H1 (cell line): Measurements from ENCODE around the gene CACNA2D3. TPM values are rescaled to one million over a fixed set of nuclear protein-coding genes. Genes with fewer than 3 reads are reported as not detected.

Source experiments
- CTCF ChIA-PET: fragments of 300-600 bp; sonication (Branson Sonifier 250); formaldehyde crosslinking; loops from one replicate; lab custom pipeline; 2021; ENCODE audit not compliant: partially characterized antibody; lab: Charles Lee
- POLR2A ChIA-PET: fragments of 300-600 bp; sonication (Branson Sonifier 250); formaldehyde crosslinking; loops from one replicate; lab custom pipeline; 2021; ENCODE audit warnings: inconsistent platforms; ENCODE audit not compliant: partially characterized antibody; lab: Charles Lee
- DNase-seq, 2 experiments: peaks; one replicate each; pipeline versions ENCODE4 v3.0.0 to v3.0.0-alpha.2; 2010 to 2022; ENCODE audit warnings: low spot score in 2 of 2, low read depth in 1 of 2, mixed read lengths in 1 of 2
- FAIRE-seq: peaks from 2 replicates; lab custom pipeline; 2011; peaks lifted over from hg19 to GRCh38; lab: Jason Lieb, UNC
- H2AFZ ChIP-seq: 2 replicates; pipeline ENCODE4 v1.8.1; 2012; ENCODE audit warnings: low read length, inconsistent platforms
- H2AK5ac ChIP-seq: 2 replicates; pipeline ENCODE4 v1.6.1; 2013; ENCODE audit warnings: low read depth, low read length
- H2BK120ac ChIP-seq: replicated peaks from 2 replicates; pipeline ENCODE3; 2013; ENCODE audit warnings: low read depth, low read length, inconsistent platforms
- H2BK12ac ChIP-seq: 2 replicates; pipeline ENCODE4 v1.6.1; 2013; ENCODE audit warnings: low read depth, low read length
- H2BK15ac ChIP-seq: 2 replicates; pipeline ENCODE4 v1.6.1; 2013; ENCODE audit warnings: low read length
- H2BK20ac ChIP-seq: 2 replicates; pipeline ENCODE4 v1.6.1; 2013; ENCODE audit warnings: low read length
- H2BK5ac ChIP-seq: 2 replicates; pipeline ENCODE4 v1.6.1; 2013; ENCODE audit warnings: low read depth, low read length
- H3K14ac ChIP-seq: 2 replicates; pipeline ENCODE4 v1.6.1; 2013; ENCODE audit warnings: inconsistent platforms; ENCODE audit not compliant: insufficient read length
- H3K18ac ChIP-seq: 2 replicates; pipeline ENCODE4 v1.6.1; 2013; ENCODE audit warnings: low read length; ENCODE audit errors: extremely low read depth
- H3K23ac ChIP-seq: 2 replicates; pipeline ENCODE4 v1.6.1; 2013; ENCODE audit warnings: inconsistent platforms; ENCODE audit not compliant: insufficient read length
- H3K23me2 ChIP-seq: 2 replicates; pipeline ENCODE4 v1.6.1; 2013; ENCODE audit warnings: low read depth, low read length
- H3K27ac ChIP-seq: 2 replicates; pipeline ENCODE4 v1.6.1; 2011; ENCODE audit warnings: low read depth, low read length, inconsistent platforms
- H3K27me3 ChIP-seq, 4 experiments: replicated peaks in 1 of 4; 1 replicate in 1 of 4; 2 replicates in 3 of 4; pipeline versions ENCODE4 v1.6.1 to v1.8.1; 2011 to 2013; ENCODE audit warnings: low read length in 3 of 4, mild to moderate bottlenecking in 3 of 4, inconsistent platforms in 2 of 4, mixed read lengths in 2 of 4, moderate library complexity in 1 of 4; ENCODE audit not compliant: control insufficient read depth in 3 of 4, insufficient read depth in 3 of 4; ENCODE audit errors: extremely low read depth in 1 of 4
- H3K36me3 ChIP-seq, 4 experiments: 2 replicates each; pipeline versions ENCODE4 v1.6.1 to v1.8.1; 2011 to 2013; ENCODE audit warnings: mild to moderate bottlenecking in 4 of 4, low read length in 3 of 4, moderate library complexity in 2 of 4, control low read depth in 1 of 4, inconsistent platforms in 1 of 4; ENCODE audit not compliant: insufficient read depth in 4 of 4, control insufficient read depth in 2 of 4
- H3K4ac ChIP-seq: replicated peaks from 2 replicates; pipeline ENCODE3; 2013; ENCODE audit warnings: low read length, low read depth, mixed read lengths, inconsistent platforms; ENCODE audit not compliant: insufficient read length
- H3K4me1 ChIP-seq, 4 experiments: replicated peaks in 1 of 4; 1 replicate in 1 of 4; 2 replicates in 3 of 4; pipeline versions ENCODE4 v1.6.1 to v1.8.1; 2011 to 2013; ENCODE audit warnings: low read length in 3 of 4, inconsistent platforms in 2 of 4, mixed read lengths in 1 of 4; ENCODE audit not compliant: insufficient read depth in 4 of 4, control insufficient read depth in 3 of 4
- H3K4me2 ChIP-seq, 2 experiments: 2 replicates each; pipeline versions ENCODE4 v1.6.1 to v1.8.1; 2011 to 2013; ENCODE audit warnings: low read depth in 2 of 2, low read length in 2 of 2, control low read depth in 1 of 2, inconsistent platforms in 1 of 2, mild to moderate bottlenecking in 1 of 2; ENCODE audit not compliant: insufficient read depth in 1 of 2
- H3K4me3 ChIP-seq, 4 experiments: fragments of 200-600, 300-600 bp in 1 of 4; sonication (generic), shearing (Covaris generic), sonication (Bioruptor Twin) in 1 of 4; 2 replicates each; pipeline versions ENCODE4 v1.5.1 to v1.8.1; 2011 to 2016; ENCODE audit warnings: low read length in 4 of 4, low read depth in 3 of 4, control low read depth in 2 of 4, inconsistent platforms in 2 of 4, mild to moderate bottlenecking in 2 of 4, mixed read lengths in 1 of 4, moderate library complexity in 1 of 4; ENCODE audit not compliant: insufficient read depth in 2 of 4; ENCODE audit errors: extremely low read depth in 1 of 4
- H3K56ac ChIP-seq: replicated peaks from 2 replicates; pipeline ENCODE3; 2013; ENCODE audit warnings: low read depth, mild to moderate bottlenecking, mixed read lengths, low read length, inconsistent platforms; ENCODE audit not compliant: insufficient read length
- H3K79me1 ChIP-seq: 2 replicates; pipeline ENCODE4 v1.6.1; 2013; ENCODE audit warnings: low read depth, low read length, control low read depth
- H3K79me2 ChIP-seq, 2 experiments: 2 replicates each; pipeline versions ENCODE4 v1.6.1 to v1.8.1; 2012 to 2013; ENCODE audit warnings: low read length in 2 of 2, mild to moderate bottlenecking in 2 of 2, inconsistent platforms in 1 of 2; ENCODE audit not compliant: insufficient read depth in 2 of 2, control insufficient read depth in 1 of 2
- H3K9ac ChIP-seq, 4 experiments: replicated peaks in 1 of 4; 1 replicate in 1 of 4; 2 replicates in 3 of 4; pipeline versions ENCODE4 v1.6.1 to v1.8.1; 2011 to 2013; ENCODE audit warnings: low read depth in 3 of 4, low read length in 3 of 4, control low read depth in 2 of 4, mild to moderate bottlenecking in 2 of 4, moderate library complexity in 2 of 4, inconsistent platforms in 1 of 4; ENCODE audit errors: extremely low read depth in 1 of 4
- H3K9me3 ChIP-seq, 2 experiments: 2 replicates each; pipeline versions ENCODE4 v1.6.1 to v1.8.1; 2012 to 2013; ENCODE audit warnings: mild to moderate bottlenecking in 2 of 2, moderate library complexity in 2 of 2, control low read depth in 1 of 2, inconsistent platforms in 1 of 2, low read depth in 1 of 2, low read length in 1 of 2, mixed read lengths in 1 of 2; ENCODE audit not compliant: insufficient read depth in 2 of 2
- H4K20me1 ChIP-seq, 2 experiments: replicated peaks in 1 of 2; 2 replicates each; pipeline versions ENCODE3 to v1.8.1; 2011 to 2013; ENCODE audit warnings: inconsistent platforms in 2 of 2, low read length in 2 of 2, mild to moderate bottlenecking in 1 of 2; ENCODE audit not compliant: insufficient read depth in 2 of 2, control insufficient read depth in 1 of 2
- H4K5ac ChIP-seq: 2 replicates; pipeline ENCODE4 v1.6.1; 2013; ENCODE audit warnings: low read length, low read depth, mixed read lengths, inconsistent platforms; ENCODE audit not compliant: insufficient read length
- H4K8ac ChIP-seq: 2 replicates; pipeline ENCODE4 v1.8.0; 2013; ENCODE audit warnings: mild to moderate bottlenecking, moderate library complexity, low read length, inconsistent platforms; ENCODE audit not compliant: insufficient read depth; ENCODE audit errors: extremely low read depth
- H4K91ac ChIP-seq: replicated peaks from 2 replicates; pipeline ENCODE3; 2013; ENCODE audit warnings: low read length, mixed read lengths, inconsistent platforms; ENCODE audit not compliant: insufficient read length
- CREB1 ChIP-seq: IDR thresholded peaks from 2 replicates; pipeline ENCODE4 v1.6.1; 2012; ENCODE audit warnings: inconsistent platforms
- GTF2F1 ChIP-seq: IDR thresholded peaks from 2 replicates; pipeline ENCODE4 v1.6.1; 2012; ENCODE audit warnings: low read depth, low read length, improper control_type of control experiment, borderline replicate concordance
- RAD21 ChIP-seq, 2 experiments: IDR thresholded peaks in 1 of 2; conservative IDR thresholded peaks in 1 of 2; 2 replicates each; pipeline ENCODE4 v1.6.1; 2011; ENCODE audit warnings: low read depth in 2 of 2, low read length in 2 of 2, improper control_type of control experiment in 1 of 2, inconsistent platforms in 1 of 2, mild to moderate bottlenecking in 1 of 2, moderate library complexity in 1 of 2
- SIX5 ChIP-seq: IDR thresholded peaks from 2 replicates; pipeline ENCODE4 v1.6.1; 2011; ENCODE audit warnings: mild to moderate bottlenecking, low read depth, low read length
- WGBS, 2 experiments: shearing (Covaris generic) in 1 of 2; methylation state at CpG; one replicate each; pipeline versions ENCODE4 v1.1.6 to v1.1.7; 2013 to 2015; ENCODE audit warnings: low lambda C conversion rate in 2 of 2, mixed read lengths in 2 of 2, inconsistent platforms in 1 of 2, low coverage in 1 of 2, missing lambda C conversion rate in 1 of 2; ENCODE audit not compliant: insufficient replicate concordance in 2 of 2, insufficient coverage in 1 of 2, insufficient read length in 1 of 2; ENCODE audit errors: extremely low coverage in 1 of 2, missing lambda C conversion rate in 1 of 2; 5-methylcytosine and 5-hydroxymethylcytosine counted together
- polyA plus RNA-seq, 7 experiments: library from polyadenylated mRNA; depleted of rRNA in 3 of 7; stranded (reverse) in 5 of 7; unstranded in 2 of 7; fragments of >200 nt in 5 of 7; fragments of 200-250 nt in 2 of 7; gene quantifications; 1 replicate in 5 of 7; 2 replicates in 1 of 7; 4 replicates in 1 of 7; pipeline versions ENCODE4 v1.2.1 to v1.2.3, GENCODE V29; 2011 to 2013; ENCODE audit warnings: missing spikeins in 2 of 7, mixed read lengths in 2 of 7
- total RNA-seq: library from RNA; stranded (reverse); fragmentation: NEBNext Ultra II Directional; extraction: Animal tissue kit (Norgen Biotek cat#: 25700); gene quantifications from 2 replicates; pipeline ENCODE4 v1.2.1, GENCODE V29; 2021

Gene CACNA2D3
- total and polyA plus RNA-seq, 2 of the 8 experiments (the other 6 are each of a cell fraction or from before 2014, with no cell fraction given): 1.5 to 1.8 TPM

DNA sequence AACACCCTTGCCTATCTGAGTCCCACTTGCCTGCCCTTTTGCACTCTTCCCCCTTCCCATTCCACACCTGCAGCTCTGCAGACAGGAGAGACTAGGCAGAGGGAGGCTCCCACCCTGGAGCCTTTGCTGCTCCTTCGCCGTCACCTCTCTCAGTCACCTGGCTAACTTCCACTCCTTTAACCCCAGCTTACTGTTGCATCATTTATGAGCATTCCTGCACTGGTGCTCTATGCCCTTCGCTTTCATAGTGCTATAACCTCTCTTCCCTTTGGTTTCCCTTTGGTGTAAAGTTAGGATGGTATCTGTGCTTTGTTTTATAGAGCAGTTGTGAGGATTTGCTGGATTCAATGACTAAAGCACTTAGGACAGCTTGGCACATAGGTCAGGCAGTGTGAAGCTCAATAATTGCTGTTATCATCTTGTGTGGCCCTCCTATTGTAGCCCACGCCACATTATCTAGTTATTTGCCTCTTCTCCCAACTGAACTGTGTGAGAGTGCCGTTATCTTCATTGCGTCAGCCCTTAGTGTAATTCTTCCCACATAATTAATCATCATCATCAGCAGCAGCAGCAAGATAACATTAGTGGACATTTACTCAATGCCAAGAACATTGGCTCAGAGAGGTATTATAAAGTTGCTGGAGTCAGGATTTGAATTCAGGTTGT, 253.9 kb downstream of the CACNA2D3 start:
- Histone ChIP-seq H3K27ac (no peak overlapping the region), H3K4me3 (no peak overlapping the region), H2BK15ac (no peak overlapping the region), H3K9ac (no peak overlapping the region), H3K18ac (no peak overlapping the region), H3K4me2 (no peak overlapping the region), H3K56ac (no peak overlapping the region), H3K36me3 (no peaks in the 10 kb centered on the region), H2BK120ac (no peak overlapping the region), H3K9me3 (no peaks in the 10 kb centered on the region), H4K8ac (no peak overlapping the region), H4K5ac (no peak overlapping the region), H4K20me1 (no peaks in the 10 kb centered on the region), H2AK5ac (no peak overlapping the region), H2BK20ac (no peak overlapping the region), H2AFZ (no peak overlapping the region), H2BK12ac (no peak overlapping the region), H4K91ac (no peak overlapping the region), H3K4me1 (no peaks in the 10 kb centered on the region), H3K79me1 (no peaks in the 10 kb centered on the region), H3K23ac (no peak overlapping the region), H3K23me2 (no peaks in the 10 kb centered on the region), H3K79me2 (no peaks in the 10 kb centered on the region), H3K14ac (no peak overlapping the region), H3K27me3 (no peaks in the 10 kb centered on the region), H3K4ac (no peak overlapping the region), H2BK5ac (no peak overlapping the region)
- no peak for DNase-seq
- POLR2A ChIA-PET: no interaction called here
- FAIRE-seq: no peak
- CTCF ChIA-PET: interaction anchor here (4.2 to 4.8 kb wide), 3 partner anchors 16 to 437 kb away, joined by 28 to 46 read pairs (median 33); no protein-coding TSS in a partner anchor
- 83% methylated on average over 6 of the region's 6 CpGs; no CpG with 5 or more reads in 1 of the 2 experiments for WGBS, 2 experiments
- no peak for TF ChIP-seq RAD21 (IDR thresholded peaks at IDR 0.05 in 1 of 2, conservative IDR thresholded peaks at IDR 0.05 in 1 of 2; ENCODE audit: low read depth in 2 of 2, low read length in 2 of 2)
- no peak for TF ChIP-seq GTF2F1
- TF ChIP-seq CREB1: no peak
- no peak for TF ChIP-seq SIX5
